ENCODE data around the gene PRKCA.
"Not testable (repeated sequence)": the region's sequence is repeated elsewhere in the genome, so short reads cannot be mapped to it uniquely, and the experiment has no call there.

The PRKCA gene

GRCh38 chr17:66687570-66688284 lies 385.3 kb downstream of the PRKCA start:
- FAIRE-seq (no peak), DNase-seq (ENCODE audit: insufficient read length, low spot score) (no peak)

- no peak for FAIRE-seq
- no peak for DNase-seq (ENCODE audit: insufficient read length, low spot score)
Observed at GRCh38 chr17:66689221-66689620, 386.8 kb downstream of the PRKCA start.

- DNase-seq (ENCODE audit: insufficient read length, low spot score), result no peak
- no peak for FAIRE-seq
Observed at GRCh38 chr17:66690166-66690565, 387.8 kb downstream of the PRKCA start.

- no peak for FAIRE-seq
- DNase-seq (ENCODE audit: insufficient read length, low spot score), result no peak
Observed at GRCh38 chr17:66691644-66692420, 389.4 kb downstream of the PRKCA start.

GRCh38 chr17:66692421-66692690 lies 389.9 kb downstream of the PRKCA start:
- FAIRE-seq, result no peak

GRCh38 chr17:66695098-66695497 lies 392.7 kb downstream of the PRKCA start:
- DNase-seq (ENCODE audit: insufficient read length, low spot score) (no peak), FAIRE-seq (peak; percentile 11)

More at GRCh38 chr17:66692421-66692690, 389.9 kb downstream of the PRKCA start:
- DNase-seq (ENCODE audit: insufficient read length, low spot score), result no peak

- no peak for DNase-seq (ENCODE audit: insufficient read length, low spot score)
- no peak for FAIRE-seq
Observed at GRCh38 chr17:66698270-66698669, 395.9 kb downstream of the PRKCA start.

- FAIRE-seq, result no peak
- no peak for DNase-seq (ENCODE audit: insufficient read length, low spot score)
Observed at GRCh38 chr17:66701462-66701861, 399.0 kb downstream of the PRKCA start.

- DNase-seq (ENCODE audit: insufficient read length, low spot score) (no peak), FAIRE-seq (no peak)
Observed at GRCh38 chr17:66702106-66702936, 399.9 kb downstream of the PRKCA start.

- no peak for DNase-seq (ENCODE audit: insufficient read length, low spot score)
- FAIRE-seq, result peak; percentile 77
Observed at GRCh38 chr17:66704858-66705520, 402.6 kb downstream of the PRKCA start.

GRCh38 chr17:66706851-66707450 lies 404.5 kb downstream of the PRKCA start:
- no peak for DNase-seq (ENCODE audit: insufficient read length, low spot score)
- no peak for FAIRE-seq

- DNase-seq (ENCODE audit: insufficient read length, low spot score), result no peak
- FAIRE-seq, result no peak
Observed at GRCh38 chr17:66711401-66711800, 409.0 kb downstream of the PRKCA start.

GRCh38 chr17:66711881-66712321 lies 409.5 kb downstream of the PRKCA start:
- DNase-seq (ENCODE audit: insufficient read length, low spot score), result no peak

GRCh38 chr17:66712453-66712852 lies 410.0 kb downstream of the PRKCA start:
- peak; percentile 21 for FAIRE-seq
- DNase-seq (ENCODE audit: insufficient read length, low spot score), result no peak

More at GRCh38 chr17:66711881-66712321, 409.5 kb downstream of the PRKCA start:
- FAIRE-seq, result peak; percentile 60

GRCh38 chr17:66713021-66713532 lies 410.7 kb downstream of the PRKCA start:
- FAIRE-seq; DNase-seq (ENCODE audit: insufficient read length, low spot score): not testable (repeated sequence)

GRCh38 chr17:66713533-66714042 lies 411.2 kb downstream of the PRKCA start:
- DNase-seq (ENCODE audit: insufficient read length, low spot score) (peak; percentile 28), FAIRE-seq (peak; percentile 95)

GRCh38 chr17:66714046-66715023 lies 411.9 kb downstream of the PRKCA start:
- FAIRE-seq (peak; percentile 59), DNase-seq (ENCODE audit: insufficient read length, low spot score) (no peak)

GRCh38 chr17:66715076-66715675 lies 412.8 kb downstream of the PRKCA start:
- FAIRE-seq, result no peak
- DNase-seq (ENCODE audit: insufficient read length, low spot score), result no peak
